HG03520 (cell line): ENCODE data around the gene AP1M1.
"Not testable (repeated sequence)": the region's sequence is repeated elsewhere in the genome, so short reads cannot be mapped to it uniquely, and the experiment has no call there.

Source experiments
- ATAC-seq: cut with Tn5 transposase; IDR thresholded peaks from one replicate; pipeline ENCODE4 v1.9.1; 2021; ENCODE audit warnings: mild to moderate bottlenecking, moderate library complexity; ENCODE audit not compliant: unreplicated experiment

The AP1M1 gene

DNA sequence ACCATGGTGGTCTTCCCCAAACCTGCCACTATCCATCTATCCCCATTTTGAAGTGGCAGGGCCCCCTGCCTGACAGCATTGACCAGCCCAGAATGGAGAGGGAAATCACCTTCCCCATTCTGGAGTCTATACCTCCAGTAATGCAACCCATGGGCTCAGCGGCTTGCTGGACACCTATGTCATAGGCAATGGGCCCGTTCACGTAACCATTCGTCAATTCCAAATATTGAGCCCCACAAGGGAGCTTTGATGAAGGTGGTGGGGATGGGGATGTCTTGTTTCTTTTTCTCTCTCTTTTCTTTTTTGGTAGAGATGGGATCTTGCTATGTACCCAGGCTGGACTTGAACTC lies 63.1 kb downstream of the AP1M1 start:
- no peak for ATAC-seq

DNA sequence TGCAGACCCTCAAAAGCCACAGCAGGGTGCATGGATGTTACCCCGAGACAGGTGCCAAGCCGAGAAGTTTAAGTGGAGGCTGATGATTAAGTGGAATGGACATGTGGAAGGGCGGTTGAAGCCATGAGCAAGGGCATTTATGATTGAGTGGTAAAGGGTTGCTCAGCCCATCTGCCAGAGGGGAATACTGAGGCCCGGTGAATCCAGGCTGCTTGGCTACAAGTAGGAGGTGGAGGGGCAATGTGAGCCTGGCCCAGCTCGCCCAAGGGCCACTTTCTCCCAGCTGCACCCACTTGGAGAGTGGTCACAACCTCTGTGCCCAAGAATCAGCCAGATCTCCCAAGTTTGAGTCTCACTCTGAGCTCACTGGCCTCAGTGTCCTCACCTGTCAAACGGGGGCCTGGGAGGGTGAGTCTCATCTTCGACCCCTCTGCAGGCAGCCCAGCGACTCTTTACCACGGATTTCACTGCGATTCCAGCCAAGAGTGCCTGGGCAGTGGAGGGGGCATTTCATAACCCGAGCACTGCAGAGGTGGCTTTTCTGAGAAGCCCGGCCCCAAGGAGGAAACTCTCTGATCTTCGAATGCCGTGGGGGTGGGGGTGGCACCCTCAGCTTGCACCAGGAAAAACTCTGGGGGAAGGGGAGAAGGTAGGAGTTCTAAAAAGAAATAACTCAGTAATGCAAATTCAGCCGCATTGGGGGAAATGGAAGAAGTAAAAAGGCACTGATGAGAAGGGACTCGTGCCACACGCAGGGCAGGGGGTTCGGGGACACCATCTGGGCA lies 64.1 kb downstream of the AP1M1 start:
- ATAC-seq: no peak

DNA sequence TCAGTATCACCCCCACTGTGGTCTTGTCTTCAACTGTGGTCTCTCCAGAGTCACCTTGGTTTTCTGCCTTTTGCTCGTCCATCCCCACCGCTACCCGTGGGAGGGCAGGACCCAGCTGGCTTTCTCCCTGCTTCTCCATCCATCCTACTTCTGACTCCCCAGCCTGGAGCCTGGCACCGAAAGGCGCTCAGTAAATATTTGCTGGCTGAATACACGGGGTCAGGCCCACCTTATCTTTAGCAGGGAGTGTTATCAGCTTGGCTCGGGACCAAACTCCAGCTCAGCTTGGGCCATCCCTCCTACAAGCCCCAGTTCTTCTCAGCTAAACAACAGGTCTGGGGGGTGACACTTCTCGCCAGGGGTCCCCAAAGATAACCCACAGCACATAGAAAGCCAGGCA lies 64.9 kb downstream of the AP1M1 start:
- no peak for ATAC-seq

DNA sequence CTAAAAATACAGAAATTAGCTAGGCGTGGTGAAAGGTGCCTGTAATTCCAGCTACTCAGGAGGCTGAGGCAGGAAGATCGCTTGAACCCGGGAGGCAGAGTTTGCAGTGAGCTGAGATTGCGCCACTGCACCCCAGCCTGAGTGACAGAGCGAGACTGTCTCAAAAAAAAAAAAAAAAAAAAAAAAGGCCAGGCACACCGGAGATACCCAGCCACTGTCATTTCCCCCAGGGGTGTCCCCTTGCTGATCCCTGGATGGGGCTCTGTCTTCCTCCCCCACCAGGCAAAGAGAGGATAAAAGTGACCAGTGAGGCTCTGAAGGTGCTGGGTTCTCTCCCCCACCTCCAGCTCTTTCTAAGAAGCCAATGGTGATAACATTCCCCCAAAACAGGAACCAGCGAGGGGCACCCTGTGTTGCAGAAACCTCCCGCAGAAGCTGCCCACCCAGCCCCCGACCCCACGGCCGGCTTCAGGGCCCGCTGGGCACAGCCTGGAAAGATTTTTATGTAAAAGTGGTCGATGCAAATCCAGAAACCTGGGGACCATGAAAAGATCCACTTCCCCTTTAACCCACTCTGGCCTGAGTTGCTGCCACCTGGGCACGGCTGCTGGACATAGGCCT lies 65.5 kb downstream of the AP1M1 start:
- no peak for ATAC-seq

DNA sequence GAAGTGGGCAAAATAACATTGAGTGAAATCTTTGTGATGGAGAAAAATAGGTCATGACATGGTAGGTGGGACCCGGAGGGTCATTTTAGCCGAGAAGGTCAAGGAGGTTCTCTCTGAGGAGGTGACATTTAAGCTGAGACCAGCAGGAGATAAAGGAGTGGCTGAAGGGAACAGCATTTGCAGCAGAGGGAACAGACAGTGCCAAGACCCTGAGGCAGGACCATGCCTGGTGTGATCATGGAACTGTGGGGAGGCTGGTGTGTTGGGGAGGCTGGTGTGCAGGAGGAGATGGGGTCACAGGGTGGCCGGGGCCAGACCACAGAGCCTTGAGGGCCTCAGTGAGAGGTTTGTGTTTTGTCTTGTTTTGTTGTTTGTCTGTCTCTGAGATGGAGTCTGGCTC lies 67.5 kb downstream of the AP1M1 start:
- ATAC-seq: no peak

DNA sequence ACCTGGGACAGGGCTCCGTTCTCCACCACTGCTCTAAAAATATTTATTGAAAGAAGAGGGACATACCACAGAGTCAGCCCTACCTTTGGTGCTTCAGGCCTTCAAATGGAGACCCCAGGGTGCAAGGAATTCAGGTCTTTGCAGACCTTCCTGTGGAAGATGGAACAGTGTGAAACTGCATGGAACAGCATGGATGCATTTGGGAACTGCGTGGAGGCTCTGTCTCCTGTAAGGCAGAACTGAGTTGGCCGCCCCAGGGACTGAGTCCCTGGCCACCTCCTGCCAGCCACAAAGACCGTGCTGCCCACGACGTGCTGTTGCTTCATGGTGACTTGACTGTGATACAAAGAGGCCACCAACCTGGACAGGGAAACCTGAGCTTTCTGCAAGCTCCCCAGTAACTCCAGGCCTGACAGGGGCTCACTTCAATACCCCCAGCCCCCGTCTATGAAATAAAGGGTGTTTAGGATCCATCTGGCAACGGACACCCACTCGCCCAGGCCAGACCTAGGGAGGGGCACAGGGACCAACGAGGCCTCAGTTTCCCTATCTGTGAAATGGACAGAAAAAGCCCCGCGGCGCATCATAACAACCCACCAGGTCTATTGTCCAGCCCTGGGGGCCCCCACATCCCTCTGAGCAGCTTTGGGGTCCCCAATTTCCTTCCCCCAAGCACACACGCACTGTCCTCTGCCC lies 68.3 kb downstream of the AP1M1 start:
- no peak for ATAC-seq

DNA sequence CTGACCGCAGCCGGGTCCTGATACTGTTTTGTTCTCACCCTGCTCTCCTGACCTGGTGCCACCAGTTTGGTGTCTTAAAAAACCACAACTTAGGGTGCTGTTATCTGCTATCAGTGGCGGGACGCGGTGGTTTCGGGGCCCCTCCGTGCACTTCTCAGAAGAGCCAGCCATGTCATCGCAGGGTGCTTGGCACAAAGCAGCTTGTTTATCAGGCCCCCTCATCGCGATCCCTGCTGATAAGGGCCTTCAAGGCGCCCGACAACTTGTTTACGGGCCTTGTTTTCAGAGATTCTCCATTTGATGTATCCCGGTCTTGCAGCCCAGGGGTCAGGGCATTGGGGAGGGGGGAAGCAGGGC lies 68.9 kb downstream of the AP1M1 start:
- ATAC-seq: no peak

DNA sequence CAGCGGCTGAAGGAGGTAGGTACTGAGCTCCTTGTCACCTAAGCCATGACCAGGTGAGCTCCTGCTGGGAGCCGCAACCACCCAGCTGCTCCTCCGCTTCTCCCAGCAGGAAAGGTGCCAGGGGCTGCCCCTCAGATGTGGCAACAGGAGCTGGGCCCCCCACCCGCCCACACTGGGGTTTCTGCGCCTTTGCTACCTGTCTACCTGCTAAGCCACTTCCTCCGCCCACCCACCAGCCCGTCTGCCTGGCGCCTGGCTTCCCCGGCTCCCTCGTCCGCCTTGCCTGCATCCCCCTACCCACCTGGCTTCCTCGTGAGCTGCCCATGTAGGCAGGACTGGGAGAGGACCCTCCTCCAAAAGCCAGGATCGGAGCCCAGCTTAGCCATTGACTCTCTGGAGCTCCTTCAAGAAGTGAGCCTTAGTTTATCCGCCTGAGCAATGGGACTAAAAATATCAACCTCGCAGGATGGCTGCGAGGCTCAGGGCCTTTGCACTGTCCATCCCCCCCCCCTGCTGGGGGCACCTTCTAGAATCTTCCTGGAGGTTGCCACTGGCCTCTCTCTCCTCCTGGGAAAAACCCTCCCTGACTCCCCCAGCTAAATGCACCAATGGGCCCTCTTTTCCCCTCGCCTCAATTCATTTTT lies 71.1 kb downstream of the AP1M1 start:
- no peak for ATAC-seq

DNA sequence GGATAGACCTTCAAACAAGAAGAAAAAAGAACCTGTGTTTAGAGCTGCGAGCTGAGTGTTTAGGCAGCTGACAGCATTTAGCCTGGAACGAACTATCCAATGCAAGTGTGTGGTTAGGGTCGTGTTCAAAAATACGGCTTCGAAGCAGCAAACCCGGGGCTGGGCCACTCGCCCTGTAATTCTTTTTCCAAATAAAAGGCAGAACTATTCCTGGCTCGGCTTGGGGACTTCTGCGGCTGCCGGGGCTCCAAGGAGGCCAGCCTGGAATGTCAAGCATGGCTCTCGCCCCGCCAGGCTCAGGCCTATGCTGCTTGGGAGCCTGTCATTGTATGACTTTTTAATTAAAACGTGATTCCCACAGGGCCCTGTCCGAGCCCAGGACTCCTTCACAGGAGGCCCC lies 75.2 kb downstream of the AP1M1 start:
- no peak for ATAC-seq

DNA sequence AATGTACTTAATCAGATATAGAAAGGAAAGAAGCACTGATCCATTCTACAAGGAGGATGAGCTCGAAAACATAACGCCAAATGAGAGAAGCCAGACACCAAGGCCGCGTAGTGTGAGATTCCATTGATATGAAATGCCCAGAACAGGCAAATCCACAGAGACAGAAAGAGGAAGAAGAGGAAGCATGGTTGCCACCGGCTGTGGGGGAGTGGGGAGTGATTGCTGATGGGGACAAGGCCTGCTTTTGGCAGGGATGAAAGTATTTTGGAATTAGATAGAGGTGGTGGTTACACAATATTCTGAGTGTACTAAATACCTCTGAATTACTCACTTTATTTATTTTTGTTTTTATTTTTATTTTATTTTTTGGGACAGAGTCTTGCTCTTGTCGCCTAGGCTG lies 76.7 kb downstream of the AP1M1 start:
- ATAC-seq: no peak

DNA sequence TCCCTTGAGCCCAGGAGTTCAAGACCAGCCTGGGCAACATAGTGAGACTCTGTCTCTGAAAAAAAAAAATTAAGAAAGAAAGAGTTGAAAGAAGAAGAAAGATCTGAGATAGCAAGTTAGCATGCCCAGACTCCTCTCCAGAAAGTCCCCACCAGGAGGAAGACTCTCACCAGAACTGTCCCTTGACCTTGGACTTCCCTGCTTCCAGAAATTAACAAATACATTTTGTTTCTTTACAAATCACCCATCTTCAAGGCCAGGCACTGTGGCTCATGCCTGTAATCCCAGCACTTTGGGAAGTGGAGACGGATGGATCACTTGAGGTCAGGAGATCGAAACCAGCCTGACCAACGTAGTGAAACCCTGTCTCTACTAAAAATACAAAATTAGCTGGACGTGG lies 82.6 kb downstream of the AP1M1 start:
- no peak for ATAC-seq

DNA sequence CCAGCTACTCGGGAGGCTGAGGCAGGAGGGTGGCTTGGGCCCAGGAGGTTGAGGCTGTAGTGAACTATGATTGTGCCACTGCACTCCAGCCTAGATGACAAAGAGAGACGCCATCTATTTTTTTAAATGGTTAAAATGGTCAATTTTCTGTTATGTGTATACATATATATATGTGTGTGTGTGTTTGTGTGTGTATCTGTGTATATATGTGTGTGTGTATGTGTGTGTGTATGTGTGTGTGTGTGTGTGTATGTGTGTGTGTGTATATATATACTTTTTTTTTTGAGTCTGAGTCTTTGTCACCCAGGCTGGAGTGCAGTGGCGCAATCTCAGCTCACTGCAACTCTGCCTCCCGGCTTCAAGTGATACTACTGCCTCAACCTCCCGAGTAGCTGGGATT lies 84.0 kb downstream of the AP1M1 start:
- ATAC-seq: no peak

DNA sequence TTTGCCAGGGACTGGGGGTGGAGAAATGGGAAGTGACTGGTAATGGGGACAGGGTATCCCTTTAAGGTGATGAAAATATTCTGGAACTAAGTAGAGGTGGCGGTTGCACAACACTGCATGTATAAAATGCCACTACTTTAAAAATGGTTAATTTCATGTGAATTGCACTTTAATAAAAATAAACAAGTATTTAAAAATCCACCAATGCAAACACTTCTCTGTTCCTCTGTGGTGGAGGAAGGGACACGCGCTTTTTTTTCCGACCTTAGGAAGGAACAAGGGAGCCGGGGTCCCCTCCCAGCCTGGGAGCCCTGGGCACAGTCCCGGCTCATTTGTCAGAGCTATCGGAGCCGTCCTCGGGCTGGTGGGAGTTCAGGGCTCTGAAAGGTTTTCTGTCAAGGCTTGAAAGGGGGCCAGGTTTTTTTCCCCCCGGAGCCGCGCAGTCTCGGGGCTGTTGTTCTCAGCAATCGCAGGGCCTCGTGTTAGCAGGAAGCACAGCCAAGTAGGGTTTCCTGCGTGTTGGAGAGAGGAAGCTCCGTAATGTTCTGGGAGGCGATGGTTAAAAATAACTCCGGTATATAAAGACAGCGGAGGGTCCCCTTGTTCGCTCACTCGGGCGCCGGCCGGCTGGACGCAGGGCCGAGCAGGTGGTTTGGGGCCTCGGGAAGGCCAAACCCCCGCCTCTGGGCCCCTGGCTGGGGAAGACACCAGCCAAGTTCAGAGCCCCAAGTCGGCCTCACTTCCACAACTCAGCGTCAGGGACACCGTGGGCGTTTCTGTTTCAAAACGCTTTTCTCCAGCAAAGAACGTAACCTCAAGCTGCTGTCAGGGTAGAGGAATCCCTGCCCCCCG lies 85.7 kb downstream of the AP1M1 start:
- no peak for ATAC-seq

DNA sequence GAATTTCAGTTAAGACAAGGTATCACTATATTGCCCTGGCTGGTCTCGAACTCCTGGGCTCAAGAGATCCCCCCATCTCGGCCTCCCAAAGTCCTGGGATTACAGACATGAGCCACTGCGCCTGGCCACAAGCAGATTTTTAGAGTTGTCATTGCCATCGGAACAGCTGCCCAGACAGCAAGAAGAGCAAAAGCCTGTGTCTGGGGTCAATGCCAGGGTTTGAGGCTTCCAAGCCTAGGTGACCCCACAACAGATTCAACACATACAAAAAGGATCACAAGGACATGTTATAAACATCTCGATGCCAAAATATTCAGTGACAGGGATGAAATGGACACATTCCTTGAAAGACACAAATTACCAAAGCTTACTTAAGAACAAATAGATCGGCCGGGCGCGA lies 86.8 kb downstream of the AP1M1 start:
- no peak for ATAC-seq

DNA sequence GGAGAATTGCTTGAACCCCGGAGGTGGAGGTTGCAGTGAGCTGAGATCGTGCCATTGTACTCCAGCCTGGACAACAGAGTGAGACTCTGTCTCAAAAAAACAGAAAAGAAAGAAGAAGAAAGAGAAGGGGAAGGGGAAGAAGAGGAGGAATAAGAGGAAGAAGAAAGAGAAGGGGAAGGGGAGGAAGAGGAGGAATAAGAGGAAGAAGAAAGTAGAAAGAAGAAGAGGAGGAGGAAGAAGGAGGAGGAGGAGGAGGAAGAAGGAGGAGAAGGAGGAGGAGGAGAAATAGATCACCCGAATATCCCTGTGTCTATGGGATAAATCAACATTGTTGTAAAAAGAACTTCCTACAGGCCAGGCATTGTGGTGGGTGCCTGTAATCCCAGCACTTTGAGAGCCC lies 87.4 kb downstream of the AP1M1 start:
- not testable (repeated sequence) for ATAC-seq

DNA sequence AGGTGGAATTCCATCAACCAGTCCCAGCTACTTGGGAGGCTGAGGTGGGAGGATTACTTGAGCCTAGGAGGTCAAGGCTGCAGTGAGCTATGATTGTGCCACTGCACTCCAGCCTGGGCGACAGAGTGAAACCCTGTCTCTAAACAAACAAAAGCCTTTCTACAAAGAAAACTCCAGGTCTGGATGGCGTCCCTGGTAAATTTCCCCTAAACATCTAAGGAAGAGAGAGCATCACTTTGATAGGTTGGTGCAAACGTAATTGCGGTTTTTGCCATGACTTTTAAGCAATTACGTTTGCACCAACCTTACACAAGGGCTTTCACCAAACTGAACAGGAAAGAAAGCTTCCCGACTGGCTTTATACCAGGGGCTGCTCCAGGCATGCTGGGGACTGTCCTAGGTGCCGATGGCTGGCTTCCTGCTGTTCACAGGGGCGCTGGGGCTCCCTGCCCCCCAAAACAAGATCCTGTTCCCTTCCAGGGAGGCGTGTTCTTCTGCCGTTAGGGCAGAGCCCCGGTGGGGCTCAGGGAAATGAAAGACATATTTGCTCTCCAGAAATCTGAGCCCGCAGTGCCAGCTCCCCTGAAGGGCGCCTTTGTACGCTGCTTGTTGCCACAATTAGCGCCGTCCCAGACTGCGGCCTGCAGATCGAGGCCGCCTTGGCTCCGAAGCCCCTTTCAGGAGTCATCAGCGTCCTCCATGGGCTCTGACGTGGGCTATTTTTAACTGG lies 88.2 kb downstream of the AP1M1 start:
- ATAC-seq: no peak

DNA sequence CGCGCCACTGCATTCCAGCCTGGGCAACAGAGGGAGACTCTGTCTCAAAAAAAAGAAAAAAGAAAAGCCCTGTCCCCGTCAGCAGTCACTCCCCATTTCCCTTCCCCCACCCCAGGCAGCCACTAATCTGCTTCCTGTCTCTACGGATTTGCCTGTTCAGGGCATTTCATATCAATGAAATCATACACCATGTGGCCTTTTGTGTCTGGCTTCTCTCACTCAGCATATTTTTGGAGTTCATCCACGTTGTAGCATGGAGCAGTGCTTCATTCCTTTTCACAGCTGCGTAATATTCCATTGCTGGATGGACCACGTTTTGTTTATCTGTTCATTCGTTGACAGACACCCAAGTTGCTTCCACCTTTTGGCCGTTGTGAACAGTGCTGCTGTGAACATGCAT lies 90.8 kb downstream of the AP1M1 start:
- no peak for ATAC-seq

DNA sequence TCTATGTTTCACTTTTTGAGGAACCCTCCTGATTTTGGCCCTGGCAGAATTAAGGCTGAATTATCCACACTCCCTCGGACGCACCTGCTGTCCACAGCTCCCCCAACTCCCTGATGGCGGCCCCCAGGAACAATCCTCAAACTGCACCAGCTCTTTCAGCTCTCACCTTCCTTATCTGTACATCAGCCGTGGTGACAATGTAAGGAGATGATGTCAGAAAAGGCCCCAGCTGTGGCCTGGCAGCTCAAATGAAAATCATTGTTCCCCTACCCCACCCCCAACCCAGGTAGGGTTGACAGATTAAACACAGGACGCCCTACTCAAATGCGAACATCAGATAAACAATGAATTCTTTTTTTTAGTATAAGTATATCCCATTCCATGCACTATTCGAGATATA lies 91.9 kb downstream of the AP1M1 start:
- ATAC-seq: no peak

DNA sequence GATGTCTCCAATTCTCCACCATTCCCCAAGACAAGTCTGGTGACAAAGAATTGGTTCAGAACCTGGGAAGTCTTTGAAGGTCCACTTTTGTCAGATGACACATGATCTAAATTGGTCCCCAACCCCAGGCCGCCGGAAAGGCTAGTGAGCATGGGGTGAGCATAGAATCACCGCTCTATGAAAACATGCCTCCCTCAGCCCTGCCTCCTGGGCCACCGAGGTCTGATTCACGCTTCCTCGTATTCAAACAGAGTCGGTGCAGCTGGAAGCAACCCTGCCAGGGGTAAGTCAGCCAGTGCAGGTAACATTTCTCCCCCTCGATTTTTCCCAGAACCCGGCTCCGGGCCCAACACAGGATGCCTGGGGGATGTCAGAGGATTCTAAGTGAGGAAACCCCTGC lies 93.0 kb downstream of the AP1M1 start:
- no peak for ATAC-seq
